ENCODE results near the gene ZNF644.
"Not testable (repeated sequence)": the region's sequence is repeated elsewhere in the genome, so short reads cannot be mapped to it uniquely, and the experiment has no call there.

ZNF644 gene

GRCh38 chr1:90926971-90927370 lies 94.9 kb downstream of the ZNF644 start:
- DNase-seq (ENCODE audit: low read depth, low spot score) = no peak

GRCh38 chr1:90925928-90926869 lies 95.6 kb downstream of the ZNF644 start:
- DNase-seq (ENCODE audit: low read depth, low spot score) = no peak

GRCh38 chr1:90924982-90925381 lies 96.9 kb downstream of the ZNF644 start:
- no peak for DNase-seq (ENCODE audit: low read depth, low spot score)

- no peak for DNase-seq (ENCODE audit: low read depth, low spot score)
Observed at GRCh38 chr1:90922996-90923395, 98.8 kb downstream of the ZNF644 start.

- no peak for DNase-seq (ENCODE audit: low read depth, low spot score)
Observed at GRCh38 chr1:90922202-90922601, 99.6 kb downstream of the ZNF644 start.

GRCh38 chr1:90919900-90920299 lies 101.9 kb downstream of the ZNF644 start:
- DNase-seq (ENCODE audit: low read depth, low spot score) = no peak

- no peak for DNase-seq (ENCODE audit: low read depth, low spot score)
Observed at GRCh38 chr1:90919190-90919719, 102.6 kb downstream of the ZNF644 start.

GRCh38 chr1:90911353-90911752 lies 110.5 kb downstream of the ZNF644 start:
- DNase-seq (ENCODE audit: low read depth, low spot score) = no peak

- no peak for DNase-seq (ENCODE audit: low read depth, low spot score)
Observed at GRCh38 chr1:90902672-90903071, 119.2 kb downstream of the ZNF644 start.

- DNase-seq (ENCODE audit: low read depth, low spot score) = no peak
Observed at GRCh38 chr1:90899263-90899662, 122.6 kb downstream of the ZNF644 start.

GRCh38 chr1:90893679-90894078 lies 128.2 kb downstream of the ZNF644 start:
- DNase-seq (ENCODE audit: low read depth, low spot score) = not testable (repeated sequence)

GRCh38 chr1:90892884-90893283 lies 129.0 kb downstream of the ZNF644 start:
- DNase-seq (ENCODE audit: low read depth, low spot score) = not testable (repeated sequence)

GRCh38 chr1:90892196-90892595 lies 129.6 kb downstream of the ZNF644 start:
- DNase-seq (ENCODE audit: low read depth, low spot score) = not testable (repeated sequence)

- not testable (repeated sequence) for DNase-seq (ENCODE audit: low read depth, low spot score)
Observed at GRCh38 chr1:90891756-90892155, 130.1 kb downstream of the ZNF644 start.

- DNase-seq (ENCODE audit: low read depth, low spot score) = no peak
Observed at GRCh38 chr1:90882221-90882620, 139.6 kb downstream of the ZNF644 start.

- no peak for DNase-seq (ENCODE audit: low read depth, low spot score)
Observed at GRCh38 chr1:90881034-90881433, 140.8 kb downstream of the ZNF644 start.

- no peak for DNase-seq (ENCODE audit: low read depth, low spot score)
Observed at GRCh38 chr1:90879281-90879680, 142.6 kb downstream of the ZNF644 start.

GRCh38 chr1:90876101-90876500 lies 145.7 kb downstream of the ZNF644 start:
- DNase-seq (ENCODE audit: low read depth, low spot score) = no peak

Data from brain pericyte (primary cell).